Measurements from ENCODE around the gene ACLY. TPM values are rescaled to one million over a fixed set of nuclear protein-coding genes. Genes with fewer than 3 reads are reported as not detected.

The ACLY gene
- total and polyA plus RNA-seq, 2 donors (not counting 1 experiment from before 2014, with no cell fraction given): 40.2 to 91.5 TPM

DNA sequence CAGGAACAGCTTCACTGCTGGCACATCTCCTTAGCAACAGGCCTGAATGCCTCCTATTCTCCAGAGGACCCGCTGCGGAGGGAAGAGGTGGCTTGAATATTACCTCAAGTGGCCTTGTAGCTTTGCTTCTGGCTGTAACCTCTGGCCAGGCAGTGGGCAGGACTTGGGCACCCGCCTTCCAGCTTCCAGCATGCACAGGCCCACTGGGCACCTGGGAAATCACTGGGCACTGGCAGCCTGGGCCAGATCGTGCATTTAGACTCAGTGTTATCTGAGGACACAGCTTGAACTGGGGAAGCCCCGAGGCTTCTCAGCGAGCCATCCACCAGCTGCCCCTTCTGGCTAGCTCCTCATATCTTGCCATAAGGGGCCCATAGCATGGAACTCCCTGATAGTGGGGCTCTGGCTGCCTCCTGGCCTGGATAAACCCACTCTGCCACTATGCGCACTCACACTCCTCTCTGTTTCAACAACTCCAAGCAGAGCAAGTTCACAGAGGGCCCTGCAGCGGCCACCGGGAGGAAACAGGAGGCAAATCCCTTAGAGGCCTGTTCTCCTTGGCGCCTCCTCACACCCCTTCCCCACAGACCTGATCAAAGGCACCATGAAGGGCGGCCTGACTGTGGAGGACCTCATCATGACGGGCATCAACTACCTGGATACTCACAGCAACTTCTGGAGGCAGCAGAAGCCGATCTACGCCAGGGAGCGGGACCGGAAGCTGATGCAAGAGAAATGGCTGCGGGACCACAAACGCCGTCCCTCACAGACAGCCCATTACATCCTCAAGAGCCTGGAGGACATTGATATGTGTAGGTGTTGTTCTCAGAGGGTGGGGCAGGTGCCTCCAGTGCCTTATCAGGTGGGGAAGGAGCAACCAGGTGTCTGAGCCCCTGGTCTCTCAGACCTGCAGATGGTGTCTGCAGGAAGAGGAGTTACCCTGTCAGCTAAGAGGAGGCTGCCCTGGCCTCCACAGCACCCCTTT lies 19.5 kb upstream of the ACLY start:
- no peaks in the 10 kb centered on the region for H3K27me3 ChIP-seq (replicated peaks in 1 of 4; ENCODE audit: control extremely low read depth in 1 of 4, control insufficient read depth in 3 of 4, insufficient read depth in 4 of 4, low read length in 3 of 4)
- H3K4me2 ChIP-seq (replicated peaks; ENCODE audit: low read depth, low read length, poor library complexity, severe bottlenecking): no peak overlapping the region
- Mint-ChIP-seq H3K27me3 (peaks cover 3% of the 10 kb centered on the region), H3K4me3 (no peak overlapping the region), H3K4me1 (no peaks in the 10 kb centered on the region), H3K27ac (no peak overlapping the region), H3K9me3 (ENCODE audit: insufficient read depth) (no peaks in the 10 kb centered on the region)
- no peaks in the 10 kb centered on the region for H3K4me1 ChIP-seq (ENCODE audit: control insufficient read depth in 2 of 2, insufficient read depth in 2 of 2, low read length in 2 of 2)
- H3K9me3 ChIP-seq (ENCODE audit: control extremely low read depth in 1 of 3, control insufficient read depth in 2 of 3, insufficient read depth in 1 of 3, low read length in 2 of 3): no peaks in the 10 kb centered on the region
- H4K20me1 ChIP-seq (ENCODE audit: control insufficient read depth, insufficient read depth, low read length, poor library complexity, severe bottlenecking): no peaks in the 10 kb centered on the region
- POLR2A ChIA-PET: no interaction called here
- H3K36me3 ChIP-seq (replicated peaks in 1 of 2; ENCODE audit: control extremely low read depth in 1 of 2, control insufficient read depth in 1 of 2, extremely low read depth in 1 of 2, insufficient read depth in 2 of 2, low read length in 1 of 2): no peaks in the 10 kb centered on the region
- DNase-seq: no peak
- H2AFZ ChIP-seq (ENCODE audit: insufficient read depth, low read depth, low read length, poor library complexity, severe bottlenecking): no peak overlapping the region
- intact Hi-C loops (cut with micrococcal nuclease): no loop called here
- CTCF ChIA-PET: interaction anchor here (0.5 to 1.1 kb wide), 3 partner anchors 25 to 447 kb away, joined by 3 to 5 read pairs (median 4); no protein-coding TSS in a partner anchor
- H3K4me3 ChIP-seq (ENCODE audit: control extremely low read depth in 1 of 5, extremely low read depth in 1 of 5, insufficient read depth in 1 of 5, low read depth in 2 of 5, low read length in 4 of 5): no peak overlapping the region
- H3K79me2 ChIP-seq (ENCODE audit: control insufficient read depth, insufficient read depth, low read length): no peaks in the 10 kb centered on the region
- TF ChIP-seq, protein P1, sequence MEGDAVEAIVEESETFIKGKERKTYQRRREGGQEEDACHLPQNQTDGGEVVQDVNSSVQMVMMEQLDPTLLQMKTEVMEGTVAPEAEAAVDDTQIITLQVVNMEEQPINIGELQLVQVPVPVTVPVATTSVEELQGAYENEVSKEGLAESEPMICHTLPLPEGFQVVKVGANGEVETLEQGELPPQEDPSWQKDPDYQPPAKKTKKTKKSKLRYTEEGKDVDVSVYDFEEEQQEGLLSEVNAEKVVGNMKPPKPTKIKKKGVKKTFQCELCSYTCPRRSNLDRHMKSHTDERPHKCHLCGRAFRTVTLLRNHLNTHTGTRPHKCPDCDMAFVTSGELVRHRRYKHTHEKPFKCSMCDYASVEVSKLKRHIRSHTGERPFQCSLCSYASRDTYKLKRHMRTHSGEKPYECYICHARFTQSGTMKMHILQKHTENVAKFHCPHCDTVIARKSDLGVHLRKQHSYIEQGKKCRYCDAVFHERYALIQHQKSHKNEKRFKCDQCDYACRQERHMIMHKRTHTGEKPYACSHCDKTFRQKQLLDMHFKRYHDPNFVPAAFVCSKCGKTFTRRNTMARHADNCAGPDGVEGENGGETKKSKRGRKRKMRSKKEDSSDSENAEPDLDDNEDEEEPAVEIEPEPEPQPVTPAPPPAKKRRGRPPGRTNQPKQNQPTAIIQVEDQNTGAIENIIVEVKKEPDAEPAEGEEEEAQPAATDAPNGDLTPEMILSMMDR (IDR thresholded peaks at IDR 0.05): no peak
- no peak for TF ChIP-seq EZH2 (IDR thresholded peaks at IDR 0.05; ENCODE audit: borderline replicate concordance, insufficient read depth, low read depth, low read length, poor library complexity, severe bottlenecking)
- ATAC-seq (ENCODE audit: low read depth): no peak
- H3K27ac ChIP-seq (ENCODE audit: low read length in 2 of 2): no peak overlapping the region
- WGBS (ENCODE audit: insufficient coverage): 93% methylated on average over 10 of the region's 19 CpGs
- H3K9ac ChIP-seq (ENCODE audit: low read length): no peak overlapping the region

DNA sequence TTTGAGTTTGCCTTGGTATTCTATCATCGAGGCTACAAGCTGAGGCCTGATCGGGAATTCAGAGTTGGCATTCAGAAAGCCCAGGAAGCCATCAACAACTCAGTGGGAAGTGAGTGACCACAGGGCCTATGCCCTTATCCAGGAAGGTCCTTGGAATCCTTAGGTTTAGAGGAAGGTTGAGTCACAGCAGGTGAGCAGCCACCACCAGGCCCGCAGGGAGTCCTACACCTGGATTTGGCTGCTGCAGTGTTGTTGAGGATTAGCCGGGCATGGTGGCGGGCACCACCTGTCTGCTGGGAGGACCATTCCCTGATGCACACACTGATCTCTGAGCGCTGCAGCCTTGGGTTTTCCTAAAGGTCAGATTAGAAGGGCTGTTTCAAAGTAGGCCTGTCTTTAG lies 16.9 kb upstream of the ACLY start:
- no peak overlapping the region for H3K4me3 Mint-ChIP-seq
- no peak for TF ChIP-seq EZH2 (IDR thresholded peaks at IDR 0.05; ENCODE audit: borderline replicate concordance, insufficient read depth, low read depth, low read length, poor library complexity, severe bottlenecking)
- TF ChIP-seq, protein P1 (IDR thresholded peaks at IDR 0.05): no peak
- no peaks in the 10 kb centered on the region for H3K36me3 ChIP-seq (replicated peaks in 1 of 2; ENCODE audit: control extremely low read depth in 1 of 2, control insufficient read depth in 1 of 2, extremely low read depth in 1 of 2, insufficient read depth in 2 of 2, low read length in 1 of 2)
- H3K79me2 ChIP-seq (ENCODE audit: control insufficient read depth, insufficient read depth, low read length): no peaks in the 10 kb centered on the region
- intact Hi-C loops (cut with micrococcal nuclease): no loop called here
- H2AFZ ChIP-seq (ENCODE audit: insufficient read depth, low read depth, low read length, poor library complexity, severe bottlenecking): no peak overlapping the region
- peaks cover 8% of the 10 kb centered on the region for H3K4me1 Mint-ChIP-seq
- H3K27ac Mint-ChIP-seq: no peak overlapping the region
- no peaks in the 10 kb centered on the region for H3K27me3 ChIP-seq (replicated peaks in 1 of 4; ENCODE audit: control extremely low read depth in 1 of 4, control insufficient read depth in 3 of 4, insufficient read depth in 4 of 4, low read length in 3 of 4)
- POLR2A ChIA-PET: interaction anchor here (0.9 kb wide), 1 partner anchor 31 kb away, joined by 3 read pairs; the partner anchor contains the start of gene CNP
- H3K9me3 Mint-ChIP-seq (ENCODE audit: insufficient read depth): no peaks in the 10 kb centered on the region
- no peak overlapping the region for H3K4me3 ChIP-seq (ENCODE audit: control extremely low read depth in 1 of 5, extremely low read depth in 1 of 5, insufficient read depth in 1 of 5, low read depth in 2 of 5, low read length in 4 of 5)
- CTCF ChIA-PET: no interaction called here
- no peaks in the 10 kb centered on the region for H4K20me1 ChIP-seq (ENCODE audit: control insufficient read depth, insufficient read depth, low read length, poor library complexity, severe bottlenecking)
- WGBS (ENCODE audit: insufficient coverage): 100% methylated on average over 6 of the region's 6 CpGs
- DNase-seq (no peak), ATAC-seq (ENCODE audit: low read depth) (no peak)
- peaks cover 4 to 14% of the 10 kb centered on the region in 2 donors for H3K4me1 ChIP-seq (ENCODE audit: control insufficient read depth in 2 of 2, insufficient read depth in 2 of 2, low read length in 2 of 2)
- no peak overlapping the region for H3K4me2 ChIP-seq (replicated peaks; ENCODE audit: low read depth, low read length, poor library complexity, severe bottlenecking)
- H3K27me3 Mint-ChIP-seq: no peaks in the 10 kb centered on the region
- H3K27ac ChIP-seq (ENCODE audit: low read length in 2 of 2): no peak overlapping the region
- H3K9me3 ChIP-seq (ENCODE audit: control extremely low read depth in 1 of 3, control insufficient read depth in 2 of 3, insufficient read depth in 1 of 3, low read length in 2 of 3): no peaks in the 10 kb centered on the region
- H3K9ac ChIP-seq (ENCODE audit: low read length): no peak overlapping the region
